K562 (cell line): ENCODE data around the gene TXNL4A. TPM values are rescaled to one million over a fixed set of nuclear protein-coding genes. Genes with fewer than 3 reads are reported as not detected.

ENCODE experiments used
- ATAC-seq: fragments of 200-7000 bp; cut with Tn5 transposase; 3 replicates; pipeline ENCODE4 v1.9.1; 2020; ENCODE audit warnings: moderate library complexity
- BruUV-seq: library from RNA; stranded (reverse); fragments of 400-500 nt; replicated peaks from 2 replicates; lab custom pipeline; 2021; lab: Mats Ljungman, UMichigan
- CTCF ChIA-PET: fragments of 300-600 bp; formaldehyde crosslinking; extraction: SDS; loops from one replicate; lab custom pipeline; 2021; ENCODE audit warnings: low intra/inter-chr PET ratio; lab: Yijun Ruan, JAX
- POLR2A ChIA-PET: fragments of 300-600, 350-650 bp; sonication (Branson Sonifier 250); formaldehyde crosslinking; extraction: SDS; loops from one replicate; lab custom pipeline; 2021; ENCODE audit warnings: antibody characterized with exemption, inconsistent platforms; lab: Yijun Ruan, JAX
- DNase-seq, 4 experiments: peaks; one replicate each; pipeline versions ENCODE4 v3.0.0 to v3.0.0-alpha.2; 2011 to 2018; ENCODE audit warnings: low spot score in 3 of 4, mixed read lengths in 3 of 4; ENCODE audit errors: extremely low read depth in 1 of 4
- FAIRE-seq: peaks from 2 replicates; lab custom pipeline; 2011; peaks lifted over from hg19 to GRCh38; lab: Jason Lieb, UNC
- H2AFZ ChIP-seq: 2 replicates; pipeline ENCODE4 v1.6.0; 2011; ENCODE audit warnings: low read depth, low read length, control low read depth, inconsistent platforms
- H3K27ac ChIP-seq: fragments of 200-600 bp; 3 replicates; pipeline ENCODE4 v1.8.0; 2011; ENCODE audit warnings: low read depth, mild to moderate bottlenecking, control low read depth, inconsistent platforms, low read length, moderate library complexity, mixed read lengths; ENCODE audit errors: extremely low read depth
- H3K27me3 ChIP-seq, 2 experiments: fragments of 300-600 bp in 1 of 2; 2 replicates in 1 of 2; 3 replicates in 1 of 2; pipeline versions ENCODE4 v1.6.0 to v1.8.0; 2011; ENCODE audit warnings: inconsistent platforms in 2 of 2, low read length in 2 of 2, mild to moderate bottlenecking in 1 of 2, mixed read lengths in 1 of 2, moderate library complexity in 1 of 2; ENCODE audit not compliant: control insufficient read depth in 2 of 2, insufficient read depth in 2 of 2
- H3K36me3 ChIP-seq: fragments of 300-600 bp; 3 replicates; pipeline ENCODE4 v1.8.0; 2011; ENCODE audit warnings: mild to moderate bottlenecking, low read length, inconsistent platforms; ENCODE audit not compliant: control insufficient read depth, insufficient read depth
- H3K4me1 ChIP-seq, 2 experiments: fragments of 200-600 bp in 1 of 2; replicated peaks in 1 of 2; 2 replicates in 1 of 2; 3 replicates in 1 of 2; pipeline versions ENCODE4 v1.5.1 to v1.8.0; 2011; ENCODE audit warnings: inconsistent platforms in 2 of 2, low read length in 2 of 2, mild to moderate bottlenecking in 1 of 2, mixed read lengths in 1 of 2, moderate library complexity in 1 of 2; ENCODE audit not compliant: control insufficient read depth in 2 of 2, insufficient read depth in 2 of 2
- H3K4me2 ChIP-seq: 2 replicates; pipeline ENCODE4 v1.6.1; 2011; ENCODE audit warnings: low read length, control low read depth, inconsistent platforms, mixed read lengths; ENCODE audit not compliant: insufficient read depth
- H3K4me3 ChIP-seq: fragments of 200-600 bp; sonication (generic), shearing (Covaris generic); 2 replicates; pipeline ENCODE4 v1.5.1; 2016; ENCODE audit warnings: control low read depth, inconsistent platforms
- H3K79me2 ChIP-seq: fragments of 200-600 bp; 3 replicates; pipeline ENCODE4 v1.8.0; 2011; ENCODE audit warnings: low read length, inconsistent platforms; ENCODE audit not compliant: control insufficient read depth, insufficient read depth
- H3K9ac ChIP-seq, 2 experiments: 2 replicates each; pipeline versions ENCODE4 v1.6.0 to v1.6.1; 2011; ENCODE audit warnings: low read depth in 2 of 2, low read length in 2 of 2, control low read depth in 1 of 2, inconsistent platforms in 1 of 2, mild to moderate bottlenecking in 1 of 2, mixed read lengths in 1 of 2; ENCODE audit not compliant: insufficient read depth in 1 of 2
- H3K9me1 ChIP-seq: one replicate; pipeline ENCODE4 v1.6.0; 2011; ENCODE audit warnings: inconsistent platforms, mild to moderate bottlenecking, low read length, moderate library complexity; ENCODE audit not compliant: control insufficient read depth, insufficient read depth
- H3K9me3 ChIP-seq: replicated peaks from 2 replicates; pipeline ENCODE4 v1.5.1; 2011; ENCODE audit warnings: low read depth, low read length, inconsistent platforms; ENCODE audit not compliant: control insufficient read depth, insufficient read depth
- H4K20me1 ChIP-seq: replicated peaks from 2 replicates; pipeline ENCODE4 v1.6.1; 2011; ENCODE audit warnings: low read length, inconsistent platforms, mixed read lengths; ENCODE audit not compliant: control insufficient read depth, insufficient read depth
- CLOCK ChIP-seq: fragments of 250-450 bp; sonication (Bioruptor Pico); IDR thresholded peaks from 2 replicates; pipeline ENCODE4 v1.4.0; 2020; ENCODE audit warnings: mild to moderate bottlenecking, moderate library complexity, borderline replicate concordance
- PBX2 ChIP-seq, 2 experiments: IDR thresholded peaks in 1 of 2; conservative IDR thresholded peaks in 1 of 2; 2 replicates each; pipeline ENCODE4 v1.6.1; 2016; ENCODE audit warnings: low read depth in 2 of 2, mild to moderate bottlenecking in 1 of 2, missing compliant biosample characterization in 1 of 2, missing genetic modification characterization in 1 of 2, moderate library complexity in 1 of 2
- TSC22D4 ChIP-seq: fragments of 450-650 bp; IDR thresholded peaks from 2 replicates; pipeline ENCODE4 v1.6.1; 2016; ENCODE audit warnings: missing genetic modification characterization, missing biosample characterization, control low read depth
- WGBS: fragments of 100-300 bp; shearing (Covaris generic); methylation state at CpG from one replicate; pipeline ENCODE4 v1.1.6; 2016; ENCODE audit warnings: low coverage, mixed read lengths; ENCODE audit not compliant: insufficient coverage; ENCODE audit errors: missing lambda C conversion rate; 5-methylcytosine and 5-hydroxymethylcytosine counted together
- in situ Hi-C: fragments of 300-500 bp; cut with MboI; formaldehyde crosslinking; loops from 4 replicates; pipeline ENCODE4 v1.15.0; 2018; ENCODE audit warnings: inconsistent platforms, mixed read lengths
- intact Hi-C: fragments of 100-400 bp; cut with micrococcal nuclease; formaldehyde crosslinking; loops from 2 replicates; pipeline ENCODE4 v1.14.2; 2022
- polyA plus RNA-seq, 8 experiments: library from polyadenylated mRNA; depleted of rRNA in 4 of 8; stranded (reverse) in 5 of 8; unstranded in 3 of 8; fragments of >200 nt; fragmentation: Nextera tagmentation in 2 of 8; fragmentation: Illumina TruSeq in 1 of 8; extraction: Ambion mirVana in 2 of 8; extraction: Trizol in 1 of 8; gene quantifications; 2 replicates each; pipeline versions ENCODE4 v1.2.1 to v1.2.3, GENCODE V29; 2011 to 2014; ENCODE audit warnings: inconsistent platforms in 1 of 8, missing spikeins in 1 of 8
- total RNA-seq, 7 experiments: library from RNA; depleted of rRNA in 6 of 7; stranded (reverse); fragments of >200 nt in 6 of 7; fragmentation: Illumina TruSeq in 2 of 7; extraction: Trizol in 2 of 7; gene quantifications; 2 replicates each; pipeline versions ENCODE4 v1.2.1 to v1.2.3, GENCODE V29; 2011 to 2021; ENCODE audit warnings: low replicate concordance in 1 of 7

TXNL4A gene
- total and polyA plus RNA-seq, 9 of the 15 experiments (the other 6 are each of a cell fraction or from before 2014, with no cell fraction given): 27.0 to 132 (median 87.5) TPM

GRCh38 chr18:79939096-79939495 is 49.3 kb downstream of the TXNL4A start:
- no peak for FAIRE-seq
- TF ChIP-seq PBX2 (CRISPR knock-in tag; IDR thresholded peaks at IDR 0.05; ENCODE audit: low read depth): no peak
- no peak for TF ChIP-seq PBX2 (tag; conservative IDR thresholded peaks at IDR 0.05; ENCODE audit: low read depth)
- no peak for TF ChIP-seq CLOCK (CRISPR knock-in tag)
- TF ChIP-seq TSC22D4 (tag): no peak
- Histone ChIP-seq H2AFZ (no peak overlapping the region), H3K9ac (no peak overlapping the region), H4K20me1 (peaks cover 9% of the 10 kb centered on the region), H3K9me3 (peaks cover 1% of the 10 kb centered on the region; the same call in 1 of the 2 replicates), H3K79me2 (no peaks in the 10 kb centered on the region), H3K9me1 (no peaks in the 10 kb centered on the region), H3K4me2 (no peak overlapping the region), H3K4me3 (no peak overlapping the region), H3K27ac (no peak overlapping the region), H3K36me3 (peaks cover 7% of the 10 kb centered on the region), H3K4me1 (peaks cover 6 to 21% of the 10 kb centered on the region in 2 experiments; a peak in 4 of 5 replicates), H3K27me3 (no peaks in the 10 kb centered on the region)
- 69% methylated on average over 4 of the region's 5 CpGs for WGBS
- DNase-seq: no peak
- ATAC-seq: no peak
- intact Hi-C loops (no loop called here), in situ Hi-C loops (no loop called here)
- CTCF ChIA-PET: no interaction called here
- TSS peak; percentile 28 for BruUV-seq
- POLR2A ChIA-PET: interaction anchor here (0.6 kb wide), 1 partner anchor 835 kb away, joined by 3 read pairs; no protein-coding TSS in a partner anchor
